NT2/D1 (cell line): ENCODE data around the gene MAPK7.

ENCODE experiments used
- DNase-seq: peaks from one replicate; pipeline ENCODE4 v3.0.0-alpha.2; 2011; ENCODE audit warnings: low read depth, low spot score
- H3K27me3 ChIP-seq: 2 replicates; pipeline ENCODE4 v1.6.0; 2011; ENCODE audit warnings: mild to moderate bottlenecking; ENCODE audit not compliant: insufficient read length, insufficient read depth
- H3K36me3 ChIP-seq: 2 replicates; pipeline ENCODE4 v1.6.1; 2011; ENCODE audit warnings: mild to moderate bottlenecking, low read length, mixed read lengths; ENCODE audit not compliant: insufficient read depth, insufficient read length
- H3K4me1 ChIP-seq: 2 replicates; pipeline ENCODE4 v1.5.1; 2011; ENCODE audit not compliant: insufficient read depth, insufficient read length
- H3K4me3 ChIP-seq: 2 replicates; pipeline ENCODE4 v1.5.1; 2011; ENCODE audit warnings: low read depth; ENCODE audit not compliant: insufficient read length
- H3K9ac ChIP-seq: 2 replicates; pipeline ENCODE4 v1.6.0; 2011; ENCODE audit warnings: low read depth; ENCODE audit not compliant: insufficient read length
- H3K9me3 ChIP-seq: 2 replicates; pipeline ENCODE4 v1.5.1; 2011; ENCODE audit warnings: mild to moderate bottlenecking, low read length; ENCODE audit not compliant: insufficient read depth
- SUZ12 ChIP-seq: IDR thresholded peaks from 2 replicates; pipeline ENCODE4 v1.6.1; 2011; ENCODE audit not compliant: insufficient read length, insufficient read depth; ENCODE audit errors: extremely low read depth
- YY1 ChIP-seq: IDR thresholded peaks from 2 replicates; pipeline ENCODE4 v1.6.1; 2011; ENCODE audit not compliant: insufficient read length, insufficient read depth
- ZNF274 ChIP-seq: IDR thresholded peaks from 2 replicates; pipeline ENCODE4 v1.6.1; 2011; ENCODE audit warnings: mild to moderate bottlenecking, low read depth, low read length

Gene MAPK7

GRCh38 chr17:19413761-19414160 lies 35.5 kb downstream of the MAPK7 start:
- DNase-seq: no peak
- Histone ChIP-seq H3K9me3 (no peaks in the 10 kb centered on the region), H3K4me1 (peaks cover 26% of the 10 kb centered on the region), H3K27me3 (peaks cover 2% of the 10 kb centered on the region), H3K36me3 (no peaks in the 10 kb centered on the region), H3K4me3 (no peak overlapping the region), H3K9ac (no peak overlapping the region)
- no peak for TF ChIP-seq YY1
- no peak for TF ChIP-seq ZNF274
- TF ChIP-seq SUZ12: no peak

GRCh38 chr17:19414396-19415280 lies 36.3 kb downstream of the MAPK7 start:
- H3K27me3 ChIP-seq: peaks cover 2% of the 10 kb centered on the region
- no peak for TF ChIP-seq SUZ12
- no peak for TF ChIP-seq YY1
- no peak for TF ChIP-seq ZNF274
- no peak overlapping the region for H3K9ac ChIP-seq
- no peak overlapping the region for H3K4me3 ChIP-seq
- no peaks in the 10 kb centered on the region for H3K9me3 ChIP-seq
- H3K36me3 ChIP-seq: no peaks in the 10 kb centered on the region
- H3K4me1 ChIP-seq: peaks cover 26% of the 10 kb centered on the region
- no peak for DNase-seq

- Histone ChIP-seq H3K9me3 (no peaks in the 10 kb centered on the region), H3K4me3 (no peak overlapping the region), H3K9ac (no peak overlapping the region), H3K4me1 (peaks cover 20% of the 10 kb centered on the region), H3K36me3 (no peaks in the 10 kb centered on the region), H3K27me3 (peaks cover 2% of the 10 kb centered on the region)
- TF ChIP-seq YY1: no peak
- TF ChIP-seq ZNF274: no peak
- TF ChIP-seq SUZ12: no peak
- DNase-seq: no peak
Measured at GRCh38 chr17:19415311-19415710, 37.0 kb downstream of the MAPK7 start.

GRCh38 chr17:19415806-19416775 lies 37.8 kb downstream of the MAPK7 start:
- Histone ChIP-seq H3K4me1 (peaks cover 14% of the 10 kb centered on the region), H3K4me3 (no peak overlapping the region), H3K9me3 (no peaks in the 10 kb centered on the region), H3K9ac (no peak overlapping the region), H3K36me3 (no peaks in the 10 kb centered on the region), H3K27me3 (peaks cover 2% of the 10 kb centered on the region)
- no peak for DNase-seq
- TF ChIP-seq SUZ12 (no peak), YY1 (no peak), ZNF274 (no peak)

- H3K9me3 ChIP-seq: no peaks in the 10 kb centered on the region
- H3K36me3 ChIP-seq: no peaks in the 10 kb centered on the region
- peaks cover 2% of the 10 kb centered on the region for H3K27me3 ChIP-seq
- H3K4me3 ChIP-seq: no peak overlapping the region
- no peak overlapping the region for H3K9ac ChIP-seq
- DNase-seq: no peak
- TF ChIP-seq YY1 (no peak), ZNF274 (no peak), SUZ12 (no peak)
- peaks cover 5% of the 10 kb centered on the region for H3K4me1 ChIP-seq
Measured at GRCh38 chr17:19417611-19418010, 39.3 kb downstream of the MAPK7 start.

GRCh38 chr17:19418251-19418992 lies 40.1 kb downstream of the MAPK7 start:
- peaks cover 3% of the 10 kb centered on the region for H3K4me1 ChIP-seq
- no peak overlapping the region for H3K4me3 ChIP-seq
- H3K36me3 ChIP-seq: no peaks in the 10 kb centered on the region
- no peaks in the 10 kb centered on the region for H3K9me3 ChIP-seq
- peaks cover 2% of the 10 kb centered on the region for H3K27me3 ChIP-seq
- H3K9ac ChIP-seq: no peak overlapping the region
- no peak for DNase-seq
- TF ChIP-seq SUZ12 (no peak), YY1 (no peak), ZNF274 (no peak)

GRCh38 chr17:19421219-19421618 lies 42.9 kb downstream of the MAPK7 start:
- Histone ChIP-seq H3K9me3 (no peaks in the 10 kb centered on the region), H3K4me3 (no peak overlapping the region), H3K9ac (no peak overlapping the region), H3K36me3 (no peaks in the 10 kb centered on the region), H3K4me1 (no peaks in the 10 kb centered on the region), H3K27me3 (peaks cover 2% of the 10 kb centered on the region)
- no peak for DNase-seq
- no peak for TF ChIP-seq ZNF274
- TF ChIP-seq YY1: no peak
- TF ChIP-seq SUZ12: no peak
